Right lobe of liver (tissue), 6 donors: Measurements from ENCODE around the gene HDGFL2. TPM values are rescaled to one million over a fixed set of nuclear protein-coding genes. Genes with fewer than 3 reads are reported as not detected.

Experiments used
- ATAC-seq, 4 donors: fragments of 200-7000 bp; cut with Tn5 transposase; one replicate each; pipeline ENCODE4 v1.9.1; 2020; ENCODE audit warnings: mild to moderate bottlenecking in 4 of 4, moderate library complexity in 4 of 4
- DNase-seq, 3 donors: peaks; one replicate each; pipeline ENCODE4 v3.0.0-alpha.2; 2020
- H3K27ac ChIP-seq, 3 donors: fragments of 200-600 bp; one replicate each; pipeline ENCODE4 v1.8.0; 2022
- H3K27me3 ChIP-seq, 2 donors: fragments of 200-600 bp; one replicate each; pipeline ENCODE4 v1.8.0; 2022
- H3K36me3 ChIP-seq, 4 donors: fragments of 200-600 bp; sonication (generic) in 1 of 4; one replicate each; pipeline versions ENCODE4 v1.5.1 to v1.8.0; 2017 to 2022; ENCODE audit warnings: control low read depth in 1 of 4
- H3K4me1 ChIP-seq, 4 donors: fragments of 200-600 bp; sonication (generic) in 1 of 4; one replicate each; pipeline versions ENCODE4 v1.5.1 to v1.8.0; 2017 to 2022; ENCODE audit warnings: control low read depth in 1 of 4
- H3K4me3 ChIP-seq, 3 donors: fragments of 200-600 bp; one replicate each; pipeline ENCODE4 v1.8.0; 2022
- H3K9me3 ChIP-seq, 4 donors: fragments of 200-600 bp; sonication (generic) in 1 of 4; one replicate each; pipeline versions ENCODE4 v1.5.1 to v1.8.0; 2017 to 2022; ENCODE audit warnings: control low read depth in 1 of 4
- POLR2A ChIP-seq: fragments of 450-650 bp; IDR thresholded peaks from one replicate; pipeline ENCODE4 v1.6.1; 2017; ENCODE audit warnings: antibody characterized with exemption, mild to moderate bottlenecking
- WGBS: methylation state at CpG from one replicate; pipeline ENCODE4 v1.1.6; 2018; ENCODE audit warnings: low coverage, low lambda C conversion rate; ENCODE audit not compliant: insufficient coverage; ENCODE audit errors: missing lambda C conversion rate; 5-methylcytosine and 5-hydroxymethylcytosine counted together
- intact Hi-C, 2 donors: fragments of 100-400 bp; cut with DNase I; formaldehyde crosslinking; loops; one replicate each; pipeline versions ENCODE4 v1.11.2 to v1.14.1; 2022
- total RNA-seq, 6 experiments: library from RNA; depleted of rRNA in 2 of 6; stranded (reverse); fragments of >200 nt in 2 of 6; fragmentation: NEBNext Ultra II Directional in 3 of 6; extraction: Animal tissue kit (Norgen Biotek cat#: 25700) in 3 of 6; gene quantifications; one replicate each; pipeline versions ENCODE4 v1.1.0 to v1.2.4, GENCODE V29; 2016 to 2023
- TF ChIP-seq, protein P1 (sequence below), 4 donors: fragments of 200-600 bp in 3 of 4; fragments of 450-650 bp in 1 of 4; IDR thresholded peaks; one replicate each; pipeline versions ENCODE4 v1.5.1 to v1.8.0; 2016 to 2022; ENCODE audit warnings: antibody characterized with exemption in 4 of 4, mild to moderate bottlenecking in 2 of 4
- donor health status: DM: no; HTN: yes; CAD: no.
- donor health status: DM: no; HTN: no; CAD: no.
- donor health status: DM: no; HTN: no; CAD: no.
- donor health status: DM: no; HTN: yes; CAD: no.
- donor health status: DM: no; HTN: yes; CAD: no.

The HDGFL2 gene
- total RNA-seq, 6 experiments from 2014 or later, result 8.4 to 16.3 (median 14.0) TPM

DNA sequence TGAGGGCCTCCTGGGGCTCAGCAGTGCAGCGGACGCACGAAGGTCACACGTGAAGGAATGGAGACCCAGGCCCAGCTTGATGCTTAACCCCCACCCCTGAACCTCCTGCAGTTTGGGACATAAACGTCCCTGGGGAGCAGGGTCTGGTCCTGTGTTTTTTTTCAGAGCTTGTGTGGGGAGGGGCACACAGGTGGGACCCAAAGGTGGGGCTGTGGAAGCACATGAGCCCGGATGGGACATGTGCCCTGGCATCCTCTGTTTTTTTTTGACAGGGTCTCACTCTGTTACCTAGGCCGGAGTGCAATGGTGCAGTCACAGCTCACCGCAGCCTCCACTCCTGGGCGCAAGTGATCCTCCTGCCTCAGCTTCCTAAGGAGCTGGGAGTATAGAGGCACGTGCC, 35.0 kb upstream of the HDGFL2 start:
- H3K27ac ChIP-seq, result no peak overlapping the region
- DNase-seq (no peak), ATAC-seq (no peak)
- intact Hi-C loops, result no loop called here
- no CpG with 5 or more reads among the region's 10 CpGs for WGBS
- no peak for TF ChIP-seq POLR2A
- TF ChIP-seq, protein P1, sequence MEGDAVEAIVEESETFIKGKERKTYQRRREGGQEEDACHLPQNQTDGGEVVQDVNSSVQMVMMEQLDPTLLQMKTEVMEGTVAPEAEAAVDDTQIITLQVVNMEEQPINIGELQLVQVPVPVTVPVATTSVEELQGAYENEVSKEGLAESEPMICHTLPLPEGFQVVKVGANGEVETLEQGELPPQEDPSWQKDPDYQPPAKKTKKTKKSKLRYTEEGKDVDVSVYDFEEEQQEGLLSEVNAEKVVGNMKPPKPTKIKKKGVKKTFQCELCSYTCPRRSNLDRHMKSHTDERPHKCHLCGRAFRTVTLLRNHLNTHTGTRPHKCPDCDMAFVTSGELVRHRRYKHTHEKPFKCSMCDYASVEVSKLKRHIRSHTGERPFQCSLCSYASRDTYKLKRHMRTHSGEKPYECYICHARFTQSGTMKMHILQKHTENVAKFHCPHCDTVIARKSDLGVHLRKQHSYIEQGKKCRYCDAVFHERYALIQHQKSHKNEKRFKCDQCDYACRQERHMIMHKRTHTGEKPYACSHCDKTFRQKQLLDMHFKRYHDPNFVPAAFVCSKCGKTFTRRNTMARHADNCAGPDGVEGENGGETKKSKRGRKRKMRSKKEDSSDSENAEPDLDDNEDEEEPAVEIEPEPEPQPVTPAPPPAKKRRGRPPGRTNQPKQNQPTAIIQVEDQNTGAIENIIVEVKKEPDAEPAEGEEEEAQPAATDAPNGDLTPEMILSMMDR (IDR thresholded peaks at IDR 0.05), result no peak
- H3K4me1 ChIP-seq, result no peaks in the 10 kb centered on the region
- H3K27me3 ChIP-seq, result no peaks in the 10 kb centered on the region
- H3K9me3 ChIP-seq, result no peaks in the 10 kb centered on the region
- no peaks in the 10 kb centered on the region for H3K36me3 ChIP-seq
- H3K4me3 ChIP-seq, result no peak overlapping the region

GRCh38 chr19:4439243-4439642, 32.9 kb upstream of the HDGFL2 start:
- no peaks in the 10 kb centered on the region for H3K4me1 ChIP-seq
- ATAC-seq, result no peak
- H3K4me3 ChIP-seq, result no peak overlapping the region
- H3K27me3 ChIP-seq, result no peaks in the 10 kb centered on the region
- no peaks in the 10 kb centered on the region for H3K36me3 ChIP-seq
- intact Hi-C loops, result no loop called here
- TF ChIP-seq, protein P1 (IDR thresholded peaks at IDR 0.05), result no peak
- no peak for TF ChIP-seq POLR2A
- no peak for DNase-seq
- no peak overlapping the region for H3K27ac ChIP-seq
- 92% methylated on average over 11 of the region's 12 CpGs for WGBS
- no peaks in the 10 kb centered on the region for H3K9me3 ChIP-seq

- ATAC-seq (peak in 1 of 4 donors; percentile 8), DNase-seq (no peak)
- intact Hi-C loops, result no loop called here
- Histone ChIP-seq H3K9me3 (no peaks in the 10 kb centered on the region), H3K36me3 (peaks cover 9 to 27% (median 20%) of the 10 kb centered on the region in 4 donors), H3K4me3 (no peak overlapping the region), H3K27ac (no peak overlapping the region), H3K4me1 (no peaks in the 10 kb centered on the region), H3K27me3 (no peaks in the 10 kb centered on the region)
- 75% methylated on average over 9 of the region's 22 CpGs for WGBS
- no peak for TF ChIP-seq POLR2A
- TF ChIP-seq, protein P1 (IDR thresholded peaks at IDR 0.05), result no peak
Measured at GRCh38 chr19:4441994-4442818, 29.9 kb upstream of the HDGFL2 start.

- H3K4me1 ChIP-seq, result no peaks in the 10 kb centered on the region
- peaks cover 9 to 33% (median 24%) of the 10 kb centered on the region in 4 donors for H3K36me3 ChIP-seq
- no peaks in the 10 kb centered on the region for H3K9me3 ChIP-seq
- no CpG with 5 or more reads among the region's 10 CpGs for WGBS
- H3K27ac ChIP-seq, result no peak overlapping the region
- no peak for ATAC-seq
- TF ChIP-seq POLR2A, result no peak
- TF ChIP-seq, protein P1 (IDR thresholded peaks at IDR 0.05), result no peak
- no peaks in the 10 kb centered on the region for H3K27me3 ChIP-seq
- no peak for DNase-seq
- intact Hi-C loops, result no loop called here
- H3K4me3 ChIP-seq, result no peak overlapping the region
Measured at GRCh38 chr19:4442819-4443146, 29.3 kb upstream of the HDGFL2 start.
